Body of pancreas (tissue), 4 donors: ENCODE data around the gene RASGRP1. TPM values are rescaled to one million over a fixed set of nuclear protein-coding genes. Genes with fewer than 3 reads are reported as not detected.
A peak's percentile ranks its signal among the peaks of the same experiment; 100 is the strongest.

Source experiments
- ATAC-seq: fragments of 150-250 bp; one replicate; pipeline ENCODE4 v1.9.1; 2016
- DNase-seq, 4 donors: peaks; one replicate each; pipeline ENCODE4 v3.0.0-alpha.2; 2019
- H3K27ac ChIP-seq, 4 donors: fragments of 200-600 bp; sonication (generic); 1 replicate in 3 of 4; 2 replicates in 1 of 4; pipeline versions ENCODE4 v1.5.1 to v1.6.1; 2016 to 2019; ENCODE audit warnings: mild to moderate bottlenecking in 1 of 4, mixed read lengths in 1 of 4, moderate library complexity in 1 of 4
- H3K27me3 ChIP-seq, 2 donors: fragments of 200-600 bp; sonication (generic); one replicate each; pipeline ENCODE4 v1.6.0; 2016; ENCODE audit warnings: mild to moderate bottlenecking in 1 of 2
- H3K36me3 ChIP-seq, 2 donors: fragments of 200-600 bp; sonication (generic); replicated peaks in 1 of 2; 2 replicates each; pipeline ENCODE4 v1.5.1; 2016; ENCODE audit warnings: low read depth in 2 of 2; ENCODE audit not compliant: insufficient read depth in 1 of 2
- H3K4me1 ChIP-seq: fragments of 200-600 bp; sonication (generic); one replicate; pipeline ENCODE4 v1.6.0; 2016
- H3K4me3 ChIP-seq, 2 donors: fragments of 200-600 bp; sonication (generic); 1 replicate in 1 of 2; 2 replicates in 1 of 2; pipeline ENCODE4 v1.5.1; 2016 to 2019
- H3K9me3 ChIP-seq, 3 donors: fragments of 200-600 bp; sonication (generic); 1 replicate in 2 of 3; 2 replicates in 1 of 3; pipeline ENCODE4 v1.5.1; 2016
- CTCF ChIP-seq, 7 experiments: fragments of 450-650 bp in 4 of 7; fragments of 200-600 bp in 3 of 7; sonication (generic) in 3 of 7; IDR thresholded peaks; one replicate each; pipeline ENCODE4 v1.5.1; 2016 to 2019; ENCODE audit warnings: antibody characterized with exemption in 7 of 7
- POLR2A ChIP-seq, 3 donors: fragments of 450-650 bp; IDR thresholded peaks; one replicate each; pipeline ENCODE4 v1.6.1; 2016; ENCODE audit warnings: antibody characterized with exemption in 3 of 3, mild to moderate bottlenecking in 2 of 3
- WGBS, 2 donors: methylation state at CpG; one replicate each; pipeline ENCODE4 v1.1.5; 2017; 5-methylcytosine and 5-hydroxymethylcytosine counted together
- intact Hi-C: fragments of 100-400 bp; cut with DNase I; formaldehyde crosslinking; loops from one replicate; pipeline ENCODE4 v1.15.1; 2023
- total RNA-seq, 2 donors: library from RNA; depleted of rRNA; stranded (reverse); fragments of >200 nt; gene quantifications; one replicate each; pipeline ENCODE4 v1.1.0, GENCODE V29; 2016

Gene RASGRP1
- total RNA-seq, 2 donors from 2014 or later, result 1.3 to 15.5 TPM

GRCh38 chr15:38440353-38441129 lies 124.1 kb downstream of the RASGRP1 start:
- intact Hi-C loops, result loop anchor here (10.0 kb wide), 1 partner anchor 244 kb away; no protein-coding TSS in a partner anchor
- TF ChIP-seq CTCF (IDR thresholded peaks at IDR 0.05) (peak; percentile 88 to 96 (median 93)), POLR2A (IDR thresholded peaks at IDR 0.05) (peak in 2 of 3 donors; percentile 13 to 23)
- Histone ChIP-seq H3K4me1 (peaks cover 6% of the 10 kb centered on the region), H3K27ac (peak overlapping the region in 1 of 4 donors; percentile 20), H3K36me3 (no peaks in the 10 kb centered on the region), H3K9me3 (no peaks in the 10 kb centered on the region), H3K4me3 (no peak overlapping the region), H3K27me3 (no peaks in the 10 kb centered on the region)
- 18 to 21% methylated on average over 8 to 9 of the region's 9 CpGs for WGBS, 2 donors
- DNase-seq (peak; percentile 45 to 71 (median 52)), ATAC-seq (peak; percentile 89)

Other genes starting within 250 kb of the RASGRP1 start
- gene FAM98B, start 110.7 kb downstream of the RASGRP1 start, total RNA-seq, result 1 to 10 TPM; 7.9 to 8.6 TPM